ENCODE results near the gene ITM2A.

DNA sequence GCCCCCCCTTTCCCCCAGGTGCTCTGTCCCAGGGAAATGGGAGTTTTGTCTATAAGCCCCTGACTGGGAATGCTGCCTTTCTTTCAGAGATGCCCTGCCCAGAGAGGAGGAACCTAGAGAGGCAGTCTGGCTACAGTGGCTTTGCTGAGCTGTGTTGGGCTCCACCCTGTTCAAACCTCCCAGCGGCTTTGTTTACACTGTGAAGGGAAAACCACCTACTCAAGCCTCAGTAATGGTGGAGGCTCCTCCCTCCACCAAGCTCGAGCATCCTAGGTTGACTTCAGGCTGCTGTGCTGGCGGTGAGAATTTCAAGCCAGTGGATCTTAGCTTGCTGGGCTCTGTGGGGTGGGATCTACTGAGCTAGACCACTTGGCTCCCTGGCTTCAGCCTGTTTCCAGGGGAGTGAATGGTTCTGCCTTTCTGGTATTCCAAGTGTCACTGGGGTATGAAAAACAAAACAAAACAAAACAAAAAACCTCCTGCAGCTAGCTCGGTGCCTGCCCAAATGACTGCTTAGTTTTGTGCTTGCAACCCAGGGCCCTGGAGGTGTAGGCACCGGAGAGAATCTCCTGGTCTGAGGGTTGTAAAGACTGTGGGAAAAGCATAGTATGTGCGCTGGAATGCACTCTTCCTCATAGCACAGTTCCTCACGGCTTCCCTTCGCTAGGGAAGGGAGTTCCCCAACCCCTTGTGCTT lies 41.7 kb downstream of the ITM2A start:
- no peak for TF ChIP-seq POLR2AphosphoS5 (IDR thresholded peaks at IDR 0.05; ENCODE audit: borderline replicate concordance, low read depth, low read length)
- no peak for TF ChIP-seq EZH2 (IDR thresholded peaks at IDR 0.05)
- no peak for TF ChIP-seq FOXP2 (optimal IDR thresholded peaks at IDR 0.05; ENCODE audit: control extremely low read depth, extremely low read length, insufficient read depth)
